GM12878 (cell line): ENCODE measurements around the gene ETV2. TPM values are rescaled to one million over a fixed set of nuclear protein-coding genes. Genes with fewer than 3 reads are reported as not detected.

Experiments
- ATAC-seq: fragments of 200-7000 bp; cut with Tn5 transposase; 3 replicates; pipeline ENCODE4 v1.9.1; 2020; ENCODE audit warnings: mild to moderate bottlenecking, moderate library complexity
- BruUV-seq: library from RNA; stranded (reverse); fragments of 400-500 nt; replicated peaks from 2 replicates; lab custom pipeline; 2021; lab: Mats Ljungman, UMichigan
- CTCF ChIA-PET: fragments of 300-600 bp; sonication (Branson Sonifier 250); formaldehyde crosslinking; extraction: SDS; loops from one replicate; lab custom pipeline; 2021; ENCODE audit warnings: inconsistent platforms; lab: Yijun Ruan, JAX
- POLR2A ChIA-PET: fragments of 350-600 bp; formaldehyde crosslinking; extraction: SDS; loops from one replicate; lab custom pipeline; 2021; ENCODE audit warnings: inconsistent platforms; lab: Charles Lee
- RAD21 ChIA-PET: fragments of 300-600 bp; sonication (Branson Sonifier 250); formaldehyde crosslinking; loops from one replicate; lab custom pipeline; 2023; ENCODE audit warnings: antibody characterized with exemption; ENCODE audit not compliant: unreplicated experiment; lab: Charles Lee
- SMC1A ChIA-PET: fragments of 300-600 bp; sonication (Branson Sonifier 250); formaldehyde crosslinking; loops from one replicate; lab custom pipeline; 2023; ENCODE audit not compliant: unreplicated experiment, uncharacterized antibody; lab: Charles Lee
- DNase-seq: peaks from one replicate; pipeline ENCODE4 v3.0.0-alpha.2; 2011; ENCODE audit warnings: low read depth, low spot score
- FAIRE-seq: peaks from 3 replicates; lab custom pipeline; 2011; peaks lifted over from hg19 to GRCh38; lab: Jason Lieb, UNC
- H2AFZ ChIP-seq: 2 replicates; pipeline ENCODE4 v1.6.0; 2011; ENCODE audit warnings: low read depth, low read length, control low read depth; ENCODE audit not compliant: control insufficient read depth
- H3K27ac ChIP-seq: 2 replicates; pipeline ENCODE4 v1.5.1; 2011; ENCODE audit warnings: control low read depth; ENCODE audit not compliant: control insufficient read depth, insufficient read depth
- H3K27me3 ChIP-seq, 2 experiments: replicated peaks in 1 of 2; 2 replicates each; pipeline versions ENCODE4 v1.6.0 to v1.6.1; 2011; ENCODE audit warnings: low read length in 1 of 2; ENCODE audit not compliant: control insufficient read depth in 2 of 2, insufficient read depth in 2 of 2
- H3K36me3 ChIP-seq, 2 experiments: 2 replicates each; pipeline ENCODE4 v1.5.1; 2011; ENCODE audit warnings: low read length in 1 of 2; ENCODE audit not compliant: control insufficient read depth in 2 of 2, insufficient read depth in 2 of 2
- H3K4me1 ChIP-seq: 2 replicates; pipeline ENCODE4 v1.6.1; 2011; ENCODE audit warnings: mild to moderate bottlenecking, low read length, moderate library complexity, mixed read lengths; ENCODE audit not compliant: control insufficient read depth, insufficient read depth
- H3K4me2 ChIP-seq: 2 replicates; pipeline ENCODE4 v1.6.0; 2011; ENCODE audit warnings: control low read depth; ENCODE audit not compliant: control insufficient read depth, insufficient read depth
- H3K4me3 ChIP-seq: fragments of 200-600 bp; sonication (generic); 2 replicates; pipeline ENCODE4 v1.5.1; 2016
- H3K79me2 ChIP-seq: 2 replicates; pipeline ENCODE4 v1.6.0; 2011; ENCODE audit warnings: low read length; ENCODE audit not compliant: control insufficient read depth, insufficient read depth
- H3K9ac ChIP-seq: 2 replicates; pipeline ENCODE4 v1.8.0; 2011; ENCODE audit warnings: low read length, control low read depth, mixed read lengths; ENCODE audit not compliant: control insufficient read depth, insufficient read depth
- H3K9me3 ChIP-seq: replicated peaks from 3 replicates; pipeline ENCODE4 v1.5.1; 2011; ENCODE audit warnings: mild to moderate bottlenecking, low read length; ENCODE audit not compliant: control insufficient read depth, insufficient read depth
- H4K20me1 ChIP-seq: 2 replicates; pipeline ENCODE4 v1.6.0; 2011; ENCODE audit not compliant: control insufficient read depth, insufficient read depth
- DPF2 ChIP-seq: fragments of 450-650 bp; IDR thresholded peaks from 2 replicates; pipeline ENCODE4 v1.6.1; 2017; ENCODE audit warnings: mild to moderate bottlenecking
- HCFC1 ChIP-seq: fragments of 150-350 bp; IDR thresholded peaks from 2 replicates; pipeline ENCODE4 v1.6.1; 2014; ENCODE audit warnings: low read length
- IRF4 ChIP-seq: IDR thresholded peaks from 2 replicates; pipeline ENCODE4 v1.6.1; 2011; ENCODE audit warnings: low read depth, low read length
- JUND ChIP-seq: IDR thresholded peaks from 2 replicates; pipeline ENCODE4 v1.6.1; 2012; ENCODE audit warnings: low read depth, mild to moderate bottlenecking, low read length, improper control_type of control experiment, moderate library complexity
- LARP7 ChIP-seq: fragments of 450-650 bp; IDR thresholded peaks from 2 replicates; pipeline ENCODE4 v1.6.1; 2017; ENCODE audit warnings: mild to moderate bottlenecking
- MEF2A ChIP-seq: IDR thresholded peaks from 2 replicates; pipeline ENCODE4 v1.6.1; 2011; ENCODE audit warnings: low read depth, mild to moderate bottlenecking, low read length, moderate library complexity; ENCODE audit not compliant: insufficient read depth
- RUNX3 ChIP-seq: IDR thresholded peaks from 2 replicates; pipeline ENCODE4 v1.6.1; 2012; ENCODE audit warnings: low read length, inconsistent platforms
- SIX5 ChIP-seq: IDR thresholded peaks from 2 replicates; pipeline ENCODE4 v1.6.1; 2011; ENCODE audit warnings: mild to moderate bottlenecking, low read depth, low read length, moderate library complexity; ENCODE audit not compliant: severe bottlenecking
- SPI1 ChIP-seq: IDR thresholded peaks from 2 replicates; pipeline ENCODE4 v1.6.1; 2011; ENCODE audit warnings: low read depth, mild to moderate bottlenecking, low read length, moderate library complexity, borderline replicate concordance; ENCODE audit not compliant: insufficient read depth
- STAT1 ChIP-seq: fragments of 450-650 bp; conservative IDR thresholded peaks from 2 replicates; pipeline ENCODE4 v1.6.1; 2014; ENCODE audit warnings: antibody characterized with exemption, mild to moderate bottlenecking
- ZNF274 ChIP-seq: IDR thresholded peaks from one replicate; pipeline ENCODE4 v1.8.0; 2011; ENCODE audit not compliant: insufficient read length, insufficient read depth
- WGBS: methylation state at CpG from one replicate; pipeline ENCODE4 v1.1.6; 2016; ENCODE audit warnings: low lambda C conversion rate; ENCODE audit not compliant: insufficient replicate concordance, insufficient coverage; ENCODE audit errors: missing lambda C conversion rate; 5-methylcytosine and 5-hydroxymethylcytosine counted together
- in situ Hi-C: fragments of 300-500 bp; cut with MboI; formaldehyde crosslinking; loops from 9 replicates; pipeline ENCODE4 v1.14.3; 2018; ENCODE audit warnings: mixed read lengths
- intact Hi-C: fragments of 100-400 bp; cut with micrococcal nuclease; formaldehyde crosslinking; loops from one replicate; pipeline ENCODE4 v1.14.2; 2022; ENCODE audit not compliant: unreplicated experiment
- polyA plus RNA-seq, 11 experiments: library from polyadenylated mRNA; depleted of rRNA in 4 of 11; unstranded in 6 of 11; stranded (reverse) in 5 of 11; fragments of >200 nt; fragmentation: Nextera tagmentation in 4 of 11; fragmentation: Illumina TruSeq in 1 of 11; extraction: Ambion mirVana in 4 of 11; extraction: Trizol in 1 of 11; gene quantifications; 1 replicate in 1 of 11; 2 replicates in 10 of 11; pipeline versions ENCODE4 v1.2.1 to v1.2.3, GENCODE V29; 2011 to 2016; ENCODE audit warnings: inconsistent platforms in 2 of 11, missing spikeins in 2 of 11, low read depth in 1 of 11
- total RNA-seq, 4 experiments: library from RNA; depleted of rRNA in 3 of 4; stranded (reverse); fragments of >200 nt in 3 of 4; fragmentation: Illumina TruSeq in 1 of 4; extraction: Trizol in 1 of 4; gene quantifications; 2 replicates each; pipeline versions ENCODE4 v1.2.1 to v1.2.3, GENCODE V29; 2013 to 2021

ETV2 gene
- total and polyA plus RNA-seq, 10 of the 15 experiments (the other 5 are each of a cell fraction or from before 2014, with no cell fraction given), result 0.10 to 1.4 (median 0.54) TPM; not detected in 1

- H3K9ac ChIP-seq, result no peak overlapping the region
- DNase-seq (no peak), FAIRE-seq (no peak), ATAC-seq (no peak)
- SMC1A ChIA-PET, result no interaction called here
- no peak overlapping the region for H3K4me3 ChIP-seq
- H3K9me3 ChIP-seq, result no peaks in the 10 kb centered on the region
- no peak overlapping the region for H3K4me2 ChIP-seq
- no peaks in the 10 kb centered on the region for H3K79me2 ChIP-seq
- WGBS, result 34% methylated on average over 3 of the region's 3 CpGs
- H2AFZ ChIP-seq, result no peak overlapping the region
- in situ Hi-C loops, result no loop called here
- no peaks in the 10 kb centered on the region for H3K36me3 ChIP-seq
- intact Hi-C loops, result no loop called here
- no peaks in the 10 kb centered on the region for H3K27me3 ChIP-seq
- POLR2A ChIA-PET, result no interaction called here
- TF ChIP-seq STAT1 (no peak), LARP7 (no peak), JUND (no peak), HCFC1 (no peak), RUNX3 (no peak), IRF4 (no peak), DPF2 (no peak), ZNF274 (no peak), SIX5 (no peak), MEF2A (no peak), SPI1 (no peak)
- no peak overlapping the region for H3K27ac ChIP-seq
- H3K4me1 ChIP-seq, result peaks cover 4% of the 10 kb centered on the region
- no TSS peak for BruUV-seq
- CTCF ChIA-PET, result no interaction called here
- RAD21 ChIA-PET, result no interaction called here
- H4K20me1 ChIP-seq, result no peaks in the 10 kb centered on the region
These were observed 30.3 kb downstream of the ETV2 start for GRCh38 chr19:35671818-35672217.
